Measurements from ENCODE around the gene TMEM131L. TPM values are rescaled to one million over a fixed set of nuclear protein-coding genes. Genes with fewer than 3 reads are reported as not detected.
A peak's percentile ranks its signal among the peaks of the same experiment; 100 is the strongest.

The TMEM131L gene
- total RNA-seq, 1 experiment from 2014 or later, result 14.6 TPM

- H3K4me1 Mint-ChIP-seq, result peaks cover 7 to 10% of the 10 kb centered on the region in 2 experiments
- peaks cover 13 to 21% (median 20%) of the 10 kb centered on the region in 3 experiments; a peak in 6 of 7 replicates for H3K36me3 Mint-ChIP-seq (ENCODE audit: insufficient read depth in 1 of 3, low read depth in 3 of 3)
- Histone ChIP-seq H3K9ac (ENCODE audit: extremely low read depth, insufficient read length, low read length) (no peak overlapping the region), H3K4me1 (ENCODE audit: insufficient read depth, low read length) (no peaks in the 10 kb centered on the region; the same call in 1 of the 2 replicates), H2AK5ac (ENCODE audit: insufficient read length, low read length) (no peak overlapping the region), H2BK20ac (ENCODE audit: low read depth, low read length, poor library complexity, severe bottlenecking) (no peak overlapping the region), H4K8ac (replicated peaks; ENCODE audit: insufficient read length, low read depth, low read length) (no peak overlapping the region), H3K27ac (ENCODE audit: insufficient read length, low read depth, low read length) (no peak overlapping the region), H2BK120ac (ENCODE audit: low read depth, low read length, poor library complexity, severe bottlenecking) (no peak overlapping the region), H2BK12ac (ENCODE audit: insufficient read length, low read depth, low read length) (no peak overlapping the region), H3K56ac (ENCODE audit: insufficient read length, low read depth, low read length) (no peak overlapping the region), H2BK5ac (ENCODE audit: insufficient read length, low read length) (no peak overlapping the region), H3T11ph (ENCODE audit: low read length) (no peak overlapping the region), H3K79me2 (ENCODE audit: insufficient read depth, low read length) (no peaks in the 10 kb centered on the region), H2AFZ (ENCODE audit: low read length) (no peak overlapping the region), H3K18ac (ENCODE audit: insufficient read length, low read depth, low read length) (no peak overlapping the region), H3K4me2 (ENCODE audit: insufficient read depth, insufficient read length, low read length) (no peak overlapping the region), H3K4ac (ENCODE audit: low read depth, low read length) (no peak overlapping the region), H3K79me1 (ENCODE audit: insufficient read depth, low read depth, low read length, poor library complexity, severe bottlenecking) (no peaks in the 10 kb centered on the region), H4K91ac (ENCODE audit: insufficient read length, low read depth, low read length) (no peak overlapping the region), H4K5ac (ENCODE audit: insufficient read length, low read depth, low read length) (no peak overlapping the region), H3K9me3 (ENCODE audit: control insufficient read depth, low read depth, low read length) (no peaks in the 10 kb centered on the region), H2BK15ac (ENCODE audit: low read depth, low read length) (no peak overlapping the region), H3K27me3 (ENCODE audit: insufficient read depth, low read length) (no peaks in the 10 kb centered on the region), H3K14ac (ENCODE audit: insufficient read depth, low read length) (no peak overlapping the region), H3K23ac (ENCODE audit: insufficient read length, low read depth, low read length) (no peak overlapping the region), H3K23me2 (ENCODE audit: insufficient read length, low read depth, low read length, poor library complexity, severe bottlenecking) (no peaks in the 10 kb centered on the region), H4K20me1 (ENCODE audit: control insufficient read depth, insufficient read depth, insufficient read length) (no peaks in the 10 kb centered on the region)
- no peaks in the 10 kb centered on the region for H3K9me3 Mint-ChIP-seq
- peak overlapping the region in 1 of 3 experiments; percentile 56; a peak in 1 of 7 replicates for H3K27ac Mint-ChIP-seq
- no peak overlapping the region for H3K4me3 Mint-ChIP-seq
- no peaks in the 10 kb centered on the region for H3K27me3 Mint-ChIP-seq (ENCODE audit: low read depth)
- WGBS (ENCODE audit: extremely low coverage, insufficient read length, low lambda C conversion rate), result no CpG with 5 or more reads among the region's 3 CpGs
- DNase-seq, result no peak
- TF ChIP-seq, protein P1, sequence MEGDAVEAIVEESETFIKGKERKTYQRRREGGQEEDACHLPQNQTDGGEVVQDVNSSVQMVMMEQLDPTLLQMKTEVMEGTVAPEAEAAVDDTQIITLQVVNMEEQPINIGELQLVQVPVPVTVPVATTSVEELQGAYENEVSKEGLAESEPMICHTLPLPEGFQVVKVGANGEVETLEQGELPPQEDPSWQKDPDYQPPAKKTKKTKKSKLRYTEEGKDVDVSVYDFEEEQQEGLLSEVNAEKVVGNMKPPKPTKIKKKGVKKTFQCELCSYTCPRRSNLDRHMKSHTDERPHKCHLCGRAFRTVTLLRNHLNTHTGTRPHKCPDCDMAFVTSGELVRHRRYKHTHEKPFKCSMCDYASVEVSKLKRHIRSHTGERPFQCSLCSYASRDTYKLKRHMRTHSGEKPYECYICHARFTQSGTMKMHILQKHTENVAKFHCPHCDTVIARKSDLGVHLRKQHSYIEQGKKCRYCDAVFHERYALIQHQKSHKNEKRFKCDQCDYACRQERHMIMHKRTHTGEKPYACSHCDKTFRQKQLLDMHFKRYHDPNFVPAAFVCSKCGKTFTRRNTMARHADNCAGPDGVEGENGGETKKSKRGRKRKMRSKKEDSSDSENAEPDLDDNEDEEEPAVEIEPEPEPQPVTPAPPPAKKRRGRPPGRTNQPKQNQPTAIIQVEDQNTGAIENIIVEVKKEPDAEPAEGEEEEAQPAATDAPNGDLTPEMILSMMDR (conservative IDR thresholded peaks at IDR 0.05), result no peak
These were observed 172.8 kb downstream of the TMEM131L start for GRCh38 chr4:153638999-153639398.

Data from H9 (cell line).